Stimulated activated CD8-positive, alpha-beta memory T cell treated with anti-CD3 and anti-CD28 coated beads, Interleukin-2, amount 100 ng/mL, for 48 hours (primary cell): Measurements from ENCODE around the gene TRIOBP.

ENCODE experiments used
- DNase-seq, 2 donors: peaks; one replicate each; pipeline ENCODE4 v3.0.0-alpha.2; 2020; ENCODE audit warnings: low read depth in 2 of 2

The TRIOBP gene

DNA sequence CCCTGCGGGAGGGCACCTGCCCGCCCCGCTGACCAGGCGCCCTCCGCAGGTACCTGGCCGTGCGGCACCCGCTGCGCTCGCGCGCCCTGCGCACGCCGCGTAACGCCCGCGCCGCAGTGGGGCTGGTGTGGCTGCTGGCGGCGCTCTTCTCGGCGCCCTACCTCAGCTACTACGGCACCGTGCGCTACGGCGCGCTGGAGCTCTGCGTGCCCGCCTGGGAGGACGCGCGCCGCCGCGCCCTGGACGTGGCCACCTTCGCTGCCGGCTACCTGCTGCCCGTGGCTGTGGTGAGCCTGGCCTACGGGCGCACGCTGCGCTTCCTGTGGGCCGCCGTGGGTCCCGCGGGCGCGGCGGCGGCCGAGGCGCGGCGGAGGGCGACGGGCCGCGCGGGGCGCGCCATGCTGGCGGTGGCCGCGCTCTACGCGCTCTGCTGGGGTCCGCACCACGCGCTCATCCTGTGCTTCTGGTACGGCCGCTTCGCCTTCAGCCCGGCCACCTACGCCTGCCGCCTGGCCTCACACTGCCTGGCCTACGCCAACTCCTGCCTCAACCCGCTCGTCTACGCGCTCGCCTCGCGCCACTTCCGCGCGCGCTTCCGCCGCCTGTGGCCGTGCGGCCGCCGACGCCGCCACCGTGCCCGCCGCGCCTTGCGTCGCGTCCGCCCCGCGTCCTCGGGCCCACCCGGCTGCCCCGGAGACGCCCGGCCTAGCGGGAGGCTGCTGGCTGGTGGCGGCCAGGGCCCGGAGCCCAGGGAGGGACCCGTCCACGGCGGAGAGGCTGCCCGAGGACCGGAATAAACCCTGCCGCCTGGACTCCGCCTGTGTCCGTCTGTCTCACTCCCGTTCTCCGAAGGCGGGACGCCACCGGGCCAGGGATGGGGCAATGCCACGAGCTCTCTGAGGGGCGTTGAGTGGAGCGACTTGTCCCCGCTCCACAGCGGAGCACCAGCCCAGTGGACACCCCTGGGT, 128.1 kb downstream of the TRIOBP start:
- no peak for DNase-seq
